PC-3 (cell line): ENCODE data around the gene BATF2.

Experiments used
- CTCF ChIP-seq: fragments of 300-600 bp; sonication (generic); conservative IDR thresholded peaks from 2 replicates; pipeline ENCODE4 v1.5.1; 2017; ENCODE audit warnings: antibody characterized with exemption, low read depth, mild to moderate bottlenecking, low read length
- EZH2 ChIP-seq: fragments of 300-600 bp; sonication (generic); IDR thresholded peaks from one replicate; pipeline ENCODE4 v1.6.1; 2017; ENCODE audit warnings: antibody characterized with exemption, mild to moderate bottlenecking, low read length; ENCODE audit not compliant: unreplicated experiment
- EZH2phosphoT487 ChIP-seq: fragments of 300-600 bp; sonication (generic); IDR thresholded peaks from 2 replicates; pipeline ENCODE4 v1.6.1; 2018; ENCODE audit warnings: mild to moderate bottlenecking, antibody characterized with exemption, low read length, borderline replicate concordance

GRCh38 chr11:64971421-64972233 lies 25.1 kb downstream of the BATF2 start, which contains the start of gene MAJIN:
- TF ChIP-seq CTCF (no peak), EZH2 (no peak), EZH2phosphoT487 (no peak)
